Measurements from ENCODE around the gene LINGO4.

The LINGO4 gene

GRCh38 chr1:151833172-151833900 is 28.1 kb upstream of the LINGO4 start:
- no peak for DNase-seq

- DNase-seq: no peak
These were observed 27.2 kb upstream of the LINGO4 start for GRCh38 chr1:151832318-151832980.

GRCh38 chr1:151831605-151832004 is 26.4 kb upstream of the LINGO4 start, which contains the start of gene RORC:
Gene RORC (minus strand): TSS chr1:151831802. CDS start chr1:151831764, 38 bp downstream.
- no peak for DNase-seq

- no peak for DNase-seq
These were observed 26.0 kb upstream of the LINGO4 start for GRCh38 chr1:151831256-151831591.

GRCh38 chr1:151830055-151830454 is 24.8 kb upstream of the LINGO4 start:
- no peak for DNase-seq

- no peak for DNase-seq
These were observed 24.3 kb upstream of the LINGO4 start for GRCh38 chr1:151829352-151830046.

GRCh38 chr1:151828921-151829320 is 23.7 kb upstream of the LINGO4 start:
- DNase-seq: no peak

- DNase-seq: no peak
These were observed 22.6 kb upstream of the LINGO4 start for GRCh38 chr1:151827853-151828252.

- DNase-seq: no peak
These were observed 20.8 kb upstream of the LINGO4 start for GRCh38 chr1:151825751-151826660.

- DNase-seq: no peak
These were observed 20.0 kb upstream of the LINGO4 start for GRCh38 chr1:151825204-151825603.

- DNase-seq: no peak
These were observed 18.0 kb upstream of the LINGO4 start for GRCh38 chr1:151823175-151823574.

GRCh38 chr1:151822404-151822803 is 17.2 kb upstream of the LINGO4 start:
- DNase-seq: no peak

- no peak for DNase-seq
These were observed 15.7 kb upstream of the LINGO4 start for GRCh38 chr1:151820940-151821339.

GRCh38 chr1:151819976-151820623 is 14.9 kb upstream of the LINGO4 start:
- DNase-seq: no peak

- DNase-seq: no peak
These were observed 14.1 kb upstream of the LINGO4 start for GRCh38 chr1:151819227-151819835.

GRCh38 chr1:151817353-151817730 is 12.1 kb upstream of the LINGO4 start:
- no peak for DNase-seq

GRCh38 chr1:151816548-151817352 is 11.5 kb upstream of the LINGO4 start:
- DNase-seq: no peak

GRCh38 chr1:151815716-151816327 is 10.6 kb upstream of the LINGO4 start:
- peak in 1 of 4 experiments; percentile 16 for DNase-seq

- no peak for DNase-seq
These were observed 9.8 kb upstream of the LINGO4 start for GRCh38 chr1:151814971-151815545.

GRCh38 chr1:151814426-151814825 is 9.2 kb upstream of the LINGO4 start:
- DNase-seq: no peak
